HG03095 (cell line): ENCODE measurements around the gene JSRP1.

Source experiments
- ATAC-seq: cut with Tn5 transposase; IDR thresholded peaks from one replicate; pipeline ENCODE4 v1.9.1; 2021; ENCODE audit warnings: moderate library complexity; ENCODE audit not compliant: unreplicated experiment

JSRP1 gene

DNA sequence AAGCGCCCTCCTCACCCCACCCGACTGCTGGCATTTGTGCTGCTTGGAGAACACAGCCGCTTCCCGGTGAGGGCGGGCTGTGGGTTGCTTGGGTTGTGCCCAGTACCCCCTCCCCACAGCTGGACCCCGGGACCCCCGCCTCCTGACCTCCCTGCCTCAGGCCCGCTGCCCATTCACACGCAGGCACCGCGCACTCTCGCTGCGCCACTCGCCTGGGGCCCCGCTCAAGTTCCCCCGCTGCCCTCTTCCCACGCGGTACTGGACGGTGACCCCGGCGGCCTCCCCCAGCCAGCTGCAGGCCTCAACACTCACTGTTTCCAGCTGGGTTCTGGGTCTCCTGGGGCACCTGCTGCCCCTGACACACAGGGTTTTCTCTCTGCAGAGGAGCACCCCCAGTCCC lies 36.5 kb downstream of the JSRP1 start:
- ATAC-seq: no peak

DNA sequence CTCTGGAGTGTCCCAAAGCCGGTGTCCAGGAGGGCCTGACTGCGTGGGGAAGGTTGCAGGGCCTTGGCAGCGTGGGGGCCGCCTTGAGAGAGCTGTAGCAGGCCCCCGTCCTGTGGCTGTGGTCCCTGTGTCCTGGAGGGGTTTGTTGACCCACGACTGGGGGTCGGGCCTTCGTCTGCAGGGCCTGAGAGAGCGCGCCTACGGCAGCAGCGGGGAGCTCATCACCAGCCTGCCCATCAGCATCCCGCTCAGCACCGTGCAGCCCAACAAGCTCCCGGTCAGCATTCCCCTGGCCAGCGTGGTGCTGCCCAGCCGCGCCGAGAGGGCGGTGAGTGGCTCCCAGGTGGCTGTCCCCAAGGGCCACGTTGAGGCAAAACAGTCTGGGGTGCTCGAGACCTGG lies 38.6 kb downstream of the JSRP1 start:
- ATAC-seq: no peak

DNA sequence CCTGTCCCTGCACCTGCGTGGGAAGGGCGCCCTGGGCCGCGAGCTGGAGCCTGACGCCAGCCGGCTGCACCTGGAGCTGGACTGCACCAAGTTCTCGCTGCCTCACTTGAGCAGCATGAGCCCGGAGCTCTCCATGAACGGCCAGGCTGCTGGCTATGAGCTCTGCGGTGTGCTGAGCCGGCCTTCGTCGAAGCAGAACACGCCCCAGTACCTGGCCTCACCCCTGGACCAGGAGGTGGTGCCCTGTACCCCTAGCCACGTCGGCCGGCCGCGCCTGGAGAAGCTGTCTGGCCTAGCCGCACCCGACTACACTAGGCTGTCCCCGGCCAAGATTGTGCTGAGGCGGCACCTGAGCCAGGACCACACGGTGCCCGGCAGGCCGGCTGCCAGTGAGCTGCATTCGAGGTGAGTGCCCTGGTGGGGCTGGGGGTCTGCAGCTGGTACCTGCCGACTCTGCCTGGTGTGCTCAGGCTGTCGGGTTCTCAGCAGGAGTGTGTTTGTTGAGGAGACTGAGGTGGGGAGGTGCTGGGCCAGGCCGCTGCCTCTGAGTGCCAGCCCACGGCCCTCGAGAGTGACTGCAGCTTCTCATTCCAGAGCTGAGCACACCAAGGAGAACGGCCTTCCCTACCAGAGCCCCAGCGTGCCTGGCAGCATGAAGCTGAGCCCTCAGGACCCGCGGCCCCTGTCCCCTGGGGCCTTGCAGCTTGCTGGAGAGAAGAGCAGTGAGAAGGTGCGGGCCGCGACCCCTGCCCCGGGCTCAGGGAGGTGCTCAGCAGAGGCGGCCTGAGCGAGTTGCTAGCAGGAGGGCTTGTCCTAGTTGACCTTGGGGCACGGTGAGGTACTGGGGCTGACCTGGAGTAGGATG lies 39.6 kb downstream of the JSRP1 start:
- ATAC-seq: no peak

DNA sequence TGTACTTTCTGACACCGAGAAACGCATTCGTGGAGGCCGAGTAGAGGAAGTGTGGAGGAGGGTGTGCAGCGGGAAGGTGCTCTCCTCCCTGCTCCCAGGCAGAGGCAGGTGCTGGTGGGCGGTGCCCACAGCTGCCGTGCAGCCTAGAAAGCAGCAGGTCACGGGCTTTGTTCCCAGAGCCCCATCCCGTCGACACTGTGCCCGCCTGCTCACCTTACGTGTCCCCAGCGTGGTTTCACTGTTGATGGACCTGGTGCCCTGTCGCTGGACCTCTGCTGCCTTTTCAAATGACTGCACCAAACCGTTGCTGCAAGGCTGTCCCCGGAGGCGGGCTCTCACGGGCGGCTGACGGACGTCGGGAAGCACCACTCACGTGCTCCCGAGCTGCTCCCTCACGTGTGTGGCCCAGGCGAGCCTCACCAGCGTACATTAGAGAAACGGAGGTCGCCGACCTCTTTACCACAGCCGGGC lies 40.9 kb downstream of the JSRP1 start:
- no peak for ATAC-seq

DNA sequence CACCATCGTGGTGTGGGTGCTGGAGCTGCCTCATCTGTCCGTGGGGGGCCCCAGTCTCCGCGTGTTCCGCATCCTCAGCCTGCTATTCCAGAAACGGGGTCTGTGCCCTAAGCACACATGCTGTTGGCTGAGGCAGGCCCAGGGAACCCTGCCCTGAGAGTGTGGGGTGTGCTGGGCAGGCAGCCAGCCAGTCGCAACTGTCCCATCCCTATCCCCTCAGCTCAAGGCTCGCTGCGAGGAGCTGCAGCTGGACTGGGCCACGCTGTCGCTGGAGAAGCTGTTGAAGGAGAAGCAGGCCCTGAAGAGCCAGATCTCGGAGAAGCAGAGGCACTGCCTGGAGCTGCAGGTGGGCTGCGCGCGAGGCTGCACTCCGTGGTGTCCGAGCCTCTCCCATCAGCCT lies 42.0 kb downstream of the JSRP1 start:
- no peak for ATAC-seq

DNA sequence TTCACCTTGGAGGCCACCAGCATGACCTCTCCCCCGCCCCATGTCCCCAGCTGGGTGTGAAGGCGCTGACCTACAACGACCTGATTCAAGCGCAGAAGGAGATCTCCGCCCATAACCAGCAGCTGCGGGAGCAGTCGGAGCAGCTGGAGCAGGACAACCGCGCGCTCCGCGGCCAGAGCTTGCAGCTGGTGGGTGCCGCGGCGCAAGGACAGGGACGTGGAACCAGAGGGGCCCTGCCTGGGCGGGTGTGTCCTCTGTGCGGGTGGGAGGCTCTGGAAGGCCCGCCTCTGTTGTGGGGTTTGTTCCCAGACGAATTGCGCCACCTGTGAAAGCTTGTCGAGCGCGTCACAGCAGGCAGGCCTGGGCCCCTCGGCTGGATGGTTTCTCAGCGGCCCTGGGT lies 42.4 kb downstream of the JSRP1 start:
- ATAC-seq: no peak

DNA sequence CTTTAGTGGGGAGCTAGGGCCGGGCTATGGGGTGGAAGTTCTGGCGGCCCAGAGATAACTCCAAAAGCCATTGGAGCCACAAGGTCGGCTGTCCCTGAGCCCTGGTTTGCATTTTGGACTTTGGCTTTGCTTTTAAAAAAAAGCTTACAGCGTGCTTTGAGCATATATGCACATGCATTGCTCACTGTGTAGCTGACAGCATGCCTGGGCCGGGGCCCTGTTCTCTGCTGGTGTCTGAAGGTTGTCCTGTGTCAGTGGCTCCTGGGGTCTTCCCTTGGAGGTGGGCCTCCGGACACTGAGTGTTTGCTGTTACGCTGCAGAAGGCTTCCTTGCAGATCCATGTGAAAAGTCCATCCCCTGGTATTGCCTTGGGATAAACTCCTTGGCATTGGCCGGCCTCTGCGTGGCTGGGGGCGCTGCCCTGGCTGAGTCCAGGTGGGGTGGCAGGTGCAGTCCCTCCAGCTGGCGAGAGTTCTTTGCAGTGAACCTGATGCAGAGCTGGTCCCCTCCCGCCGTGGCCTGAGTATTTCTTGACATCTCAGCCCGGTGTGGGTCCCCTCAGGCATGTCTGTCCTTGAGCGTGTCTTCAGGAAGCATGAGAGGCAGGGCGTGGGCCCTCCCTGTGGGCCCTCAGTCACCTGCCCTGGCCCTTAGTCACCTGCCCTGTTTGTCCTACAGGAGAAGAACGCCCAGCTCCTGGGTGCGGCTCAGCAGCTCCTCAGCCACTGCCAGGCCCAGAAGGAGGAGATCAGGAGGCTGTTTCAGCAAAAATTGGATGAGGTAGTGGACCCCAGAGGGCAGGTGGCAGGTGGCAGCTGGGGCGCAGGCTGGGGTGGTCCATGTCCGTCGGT lies 43.1 kb downstream of the JSRP1 start:
- no peak for ATAC-seq

DNA sequence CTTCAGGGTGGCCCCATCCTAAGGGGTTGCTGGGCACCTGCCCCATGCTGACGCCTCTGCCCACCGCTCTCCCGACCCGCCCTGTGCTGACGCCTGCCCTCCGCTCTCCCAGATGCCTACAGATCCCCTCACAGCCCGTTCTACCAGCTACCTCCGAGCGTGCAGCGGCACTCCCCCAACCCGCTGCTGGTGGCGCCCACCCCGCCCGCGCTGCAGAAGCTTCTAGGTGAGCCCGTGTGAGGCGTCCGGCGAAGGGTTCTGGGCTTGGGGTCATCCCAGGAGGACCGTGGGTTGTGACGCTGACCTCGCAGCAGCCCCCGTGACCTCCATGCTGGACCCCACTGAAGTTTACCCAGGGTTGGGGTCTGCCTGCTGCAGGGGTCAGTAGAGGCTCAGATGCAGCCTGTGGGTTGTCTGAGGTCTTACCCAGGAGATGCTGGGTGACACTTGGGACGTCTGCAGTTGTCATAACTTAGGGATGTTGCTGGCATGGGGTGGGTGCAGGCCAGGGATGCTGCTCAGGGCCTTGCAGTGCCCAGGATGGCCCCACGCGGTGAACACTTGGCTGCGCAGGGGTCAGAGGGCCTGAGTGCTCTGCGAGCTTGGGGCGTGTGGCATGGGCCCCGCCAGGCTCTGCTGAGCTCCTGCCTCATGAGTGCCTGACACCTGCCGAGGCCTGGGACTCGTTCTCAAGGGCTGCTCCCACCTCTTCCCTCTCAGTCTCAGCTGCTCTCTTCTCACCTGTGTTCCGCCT lies 45.1 kb downstream of the JSRP1 start:
- no peak for ATAC-seq

DNA sequence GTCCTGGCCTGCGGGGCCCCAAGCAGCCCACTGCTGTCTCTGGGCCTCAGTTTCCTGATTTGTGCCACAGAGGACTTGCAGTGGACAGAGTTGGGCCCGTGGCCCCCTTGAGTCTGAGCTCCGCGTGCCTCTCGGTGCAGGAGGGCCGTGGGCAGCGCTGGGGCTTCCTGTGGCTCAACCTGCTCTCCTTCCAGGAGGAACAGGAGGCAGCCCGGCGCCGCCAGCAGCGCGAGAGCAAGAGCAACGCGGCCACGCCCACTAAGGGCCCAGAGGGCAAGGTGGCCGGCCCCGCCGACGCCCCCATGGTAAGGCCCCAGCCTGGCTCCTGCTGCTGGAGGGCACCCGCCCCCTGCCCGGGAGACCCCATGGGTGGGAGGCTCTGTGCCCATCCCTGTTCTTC lies 46.0 kb downstream of the JSRP1 start:
- ATAC-seq: no peak

DNA sequence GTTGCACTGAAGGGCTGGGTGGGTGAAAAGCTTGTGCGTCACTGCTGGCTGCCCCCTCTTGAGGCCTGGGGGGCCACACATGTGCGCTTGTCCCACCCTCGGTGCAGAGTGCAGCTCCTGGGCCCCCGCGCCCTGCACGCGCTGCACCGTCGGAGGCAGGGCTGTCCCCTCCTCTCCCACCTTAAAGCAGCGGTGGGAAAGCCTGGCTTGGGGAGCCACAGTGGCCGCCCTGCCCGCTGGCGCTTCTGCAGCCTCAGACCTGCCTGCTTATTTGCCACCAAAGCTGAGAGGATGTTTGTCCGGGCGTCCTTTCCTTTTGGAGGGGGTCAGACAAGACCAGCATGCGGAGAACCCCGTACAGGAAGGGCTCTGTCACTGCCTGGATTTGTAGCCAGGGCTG lies 46.8 kb downstream of the JSRP1 start:
- ATAC-seq: no peak

DNA sequence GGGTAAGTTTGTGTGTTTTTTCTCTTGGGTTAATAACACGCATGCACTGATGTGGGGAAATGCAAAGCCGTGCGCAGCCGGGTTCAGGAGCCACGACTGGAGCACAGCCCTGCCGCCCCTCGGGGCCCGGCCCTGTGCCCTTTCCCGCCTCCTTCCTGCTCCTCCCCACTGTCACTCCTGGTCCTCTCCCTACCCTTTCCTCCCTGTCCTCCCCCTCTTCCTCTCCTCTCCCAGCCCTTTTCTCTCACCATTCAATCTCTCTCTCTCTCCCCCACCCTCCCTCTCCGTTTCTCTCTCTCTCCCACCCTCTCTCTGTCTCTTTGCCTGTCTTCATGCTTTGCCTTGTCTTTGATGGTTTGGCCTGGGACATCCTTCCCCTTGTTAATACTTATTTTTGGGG lies 47.2 kb downstream of the JSRP1 start:
- no peak for ATAC-seq

DNA sequence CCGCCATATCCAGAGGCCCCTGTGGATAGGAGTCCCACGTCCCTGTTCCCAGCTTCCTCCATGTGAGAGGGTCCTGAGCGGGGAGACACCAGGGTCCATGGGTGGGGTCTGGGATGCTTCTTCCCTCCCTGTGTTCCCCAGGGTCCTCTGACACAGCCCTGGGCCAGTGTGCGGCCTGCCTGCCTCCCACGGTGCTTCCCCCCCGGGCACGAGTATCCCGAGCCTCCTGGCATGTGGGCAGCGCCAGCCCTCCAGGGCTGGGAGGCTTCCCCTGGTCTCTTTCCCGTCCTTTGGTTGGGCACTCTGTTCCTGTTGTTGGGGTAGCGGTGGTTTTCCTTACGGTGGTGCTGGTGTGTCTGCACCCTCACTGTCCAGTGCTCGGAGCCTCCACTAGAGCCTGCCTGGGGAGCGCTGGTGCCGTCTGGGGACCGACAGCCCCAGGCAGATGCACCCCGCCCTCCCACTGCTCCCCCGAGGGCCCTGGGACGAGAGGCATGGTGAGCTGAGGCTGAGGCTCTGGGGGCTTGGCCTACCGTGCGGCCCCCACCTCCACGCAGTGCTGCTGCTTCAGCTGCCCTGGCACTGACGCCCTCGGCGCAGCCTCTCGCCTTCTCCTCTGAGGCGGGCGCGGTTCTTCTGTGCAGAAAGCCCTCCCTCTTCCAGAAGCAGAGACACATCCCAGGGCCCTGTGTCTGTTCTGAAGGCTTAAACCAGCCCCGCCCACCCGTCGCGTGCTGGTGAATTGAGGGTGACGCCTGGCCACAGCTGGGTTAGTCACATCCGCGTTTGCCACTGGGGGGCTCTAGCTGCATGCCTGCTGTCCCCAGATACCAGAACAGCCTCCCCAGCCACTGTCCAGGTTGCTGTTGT lies 48.0 kb downstream of the JSRP1 start:
- no peak for ATAC-seq

DNA sequence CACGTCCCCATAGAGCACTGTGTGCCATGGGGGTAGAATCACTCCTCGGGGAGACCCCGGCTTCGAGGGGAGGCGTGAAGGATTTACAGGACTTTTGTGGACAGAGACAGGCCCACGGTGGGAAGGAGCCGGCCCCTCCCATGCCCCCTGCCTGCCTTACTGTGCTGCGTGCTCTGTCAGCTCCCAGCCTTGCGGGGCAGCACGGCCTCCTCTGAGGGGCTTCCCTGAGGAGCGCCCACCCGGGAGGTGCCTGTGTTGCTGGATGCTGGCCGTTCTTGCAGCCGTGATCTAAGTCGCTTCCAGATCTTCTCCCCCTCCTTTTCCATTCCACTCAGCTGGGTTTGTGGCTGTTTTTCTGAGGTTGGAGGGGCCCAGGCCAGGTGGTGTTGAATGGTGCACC lies 49.2 kb downstream of the JSRP1 start:
- ATAC-seq: no peak

DNA sequence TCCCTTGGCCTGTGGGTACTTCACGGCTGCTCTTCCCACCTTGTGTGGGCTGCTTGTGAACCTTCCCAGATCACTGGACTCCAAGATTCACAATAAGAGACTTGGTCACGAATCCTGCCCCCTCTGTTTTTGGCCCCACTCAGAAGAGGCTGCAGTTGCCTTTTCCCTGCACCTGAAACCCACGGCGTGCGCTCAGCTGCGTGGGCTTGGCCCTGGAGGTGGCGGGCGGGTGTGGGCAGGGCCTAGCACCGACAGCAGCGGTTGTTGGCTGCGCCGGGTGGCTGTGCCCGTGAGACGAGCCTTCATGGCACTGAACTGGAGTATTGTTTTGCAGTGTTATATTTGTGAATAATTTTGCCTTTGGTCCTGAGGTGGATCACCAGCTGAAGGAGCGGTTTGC lies 53.9 kb downstream of the JSRP1 start:
- ATAC-seq: no peak
